Bladder microvascular endothelial cell (primary cell): Measurements from ENCODE around the gene PPTC7. TPM values are rescaled to one million over a fixed set of nuclear protein-coding genes. Genes with fewer than 3 reads are reported as not detected.

Experiments used
- total RNA-seq: library from RNA; depleted of rRNA; stranded (reverse); fragments of >200 nt; gene quantifications from 2 replicates; pipeline ENCODE4 v1.2.3, GENCODE V29; 2014

PPTC7 gene
- total RNA-seq, result 6.0 and 15.5 TPM in 2 replicates

GRCh38 chr12:110583137-110584059 lies at the start of gene PPTC7:
PPTC7 (minus strand) TSS chr12:110583318; CDS start chr12:110583031, 287 bp downstream.

GRCh38 chr12:110613771-110614684 lies 30.9 kb upstream of the PPTC7 start, which contains the start of gene TCTN1:
TCTN1 (plus strand) TSS chr12:110614129; CDS start chr12:110614183, 54 bp downstream.

GRCh38 chr12:110501752-110502738 lies 81.1 kb downstream of the PPTC7 start, which contains the start of the genes RAD9B and VPS29:
RAD9B (plus strand) TSS chr12:110502331; CDS start chr12:110502338, 7 bp downstream.
VPS29 (minus strand) TSS chr12:110502111; CDS start chr12:110502051, 60 bp downstream.

Other genes starting within 250 kb of the PPTC7 start
- gene ANAPC7, start 179.6 kb downstream of the PPTC7 start, total RNA-seq, result 35.8 and 75.0 TPM in 2 replicates
- 170 and 185 TPM in 2 replicates for gene ARPC3, start 133.0 kb downstream of the PPTC7 start, total RNA-seq
- 15.2 and 21.4 TPM in 2 replicates for gene GPN3, start 115.1 kb downstream of the PPTC7 start, total RNA-seq
- gene FAM216A, start 114.5 kb downstream of the PPTC7 start, total RNA-seq, result 6.8 and 10.9 TPM in 2 replicates
- gene VPS29, start 81.2 kb downstream of the PPTC7 start, total RNA-seq, result 60.9 and 71.2 TPM in 2 replicates
- 0.16 and 0.25 TPM in 2 replicates for gene RAD9B, start 81.0 kb downstream of the PPTC7 start, total RNA-seq
- 6.0 and 12.1 TPM in 2 replicates for gene TCTN1, start 30.8 kb upstream of the PPTC7 start, total RNA-seq
- 1.3 and 5.0 TPM in 2 replicates for gene HVCN1, start 105.8 kb upstream of the PPTC7 start, total RNA-seq
- gene PPP1CC, start 159.6 kb upstream of the PPTC7 start, total RNA-seq, result 69.5 and 74.1 TPM in 2 replicates